NCI-H345 treated with DMSO at 0.1 percent for 48 hours (cell line): Measurements from ENCODE around the gene CLCNKA.
"Not testable (repeated sequence)": the region's sequence is repeated elsewhere in the genome, so short reads cannot be mapped to it uniquely, and the experiment has no call there.

Experiments
- DNase-seq: peaks from one replicate; lab custom pipeline; 2025; ENCODE audit not compliant: unreplicated experiment; lab: John Stamatoyannopoulos, UW

The CLCNKA gene

DNA sequence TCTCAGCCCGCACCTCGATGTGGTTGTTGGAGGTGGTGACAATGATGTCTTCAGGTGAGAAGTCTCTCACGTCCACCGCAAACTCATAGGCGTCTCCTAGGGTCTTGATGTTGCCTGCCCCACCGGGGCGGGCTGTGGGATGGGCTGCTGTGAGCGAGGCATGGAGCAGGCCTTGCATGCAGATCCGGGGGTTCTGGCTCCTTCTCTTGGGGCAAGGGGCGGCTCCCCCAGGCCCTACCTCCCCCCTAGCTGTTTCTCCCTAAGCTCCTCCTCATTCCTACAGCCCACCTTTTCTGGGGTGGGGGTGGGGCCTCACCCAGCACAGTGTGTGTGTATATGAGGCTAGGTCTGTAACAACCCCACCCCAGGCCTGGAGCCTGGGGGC is 4.8 kb upstream of the CLCNKA start:
- no peak for DNase-seq

DNA sequence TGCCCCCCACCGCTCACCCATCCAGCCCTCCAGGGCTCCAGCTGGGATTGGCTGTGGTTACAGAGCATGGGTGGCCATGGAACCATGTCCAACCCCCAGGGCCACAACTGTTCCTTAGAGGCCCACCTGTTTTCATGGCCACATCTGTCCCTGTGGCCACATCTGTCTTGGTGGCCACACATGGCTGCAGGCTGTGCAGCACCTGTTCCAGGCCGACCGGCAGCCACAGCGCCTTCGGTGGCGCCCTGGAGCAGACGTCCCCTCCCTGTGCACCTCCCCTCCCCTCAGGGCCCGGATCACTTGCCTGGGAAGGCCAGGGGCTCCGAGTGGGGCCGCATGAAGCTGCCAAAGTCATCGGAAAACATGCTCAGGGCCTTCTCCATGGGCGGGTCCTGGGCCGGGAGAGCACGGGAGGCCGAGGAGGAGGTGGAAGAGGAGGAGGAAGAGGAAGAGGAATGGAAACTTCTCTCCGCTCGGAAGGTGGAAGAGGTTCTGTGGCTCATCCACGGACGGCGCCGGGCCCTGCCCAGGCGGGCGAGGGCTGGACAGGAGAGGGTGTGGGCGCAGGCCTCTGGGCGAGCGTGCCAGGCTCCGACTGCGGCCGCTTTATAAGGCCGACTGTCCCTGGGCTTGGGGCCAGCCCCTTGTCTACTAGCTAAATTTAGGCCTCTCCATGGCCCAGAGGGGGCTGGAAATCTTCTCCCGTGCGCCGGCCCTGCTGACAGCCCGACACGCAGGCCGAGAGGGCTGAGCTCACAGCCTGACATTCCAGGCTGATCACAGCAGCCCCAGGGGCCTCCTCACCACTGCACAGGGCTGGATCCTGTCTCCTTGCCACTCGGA is 4.2 kb upstream of the CLCNKA start, which contains the start of gene HSPB7:
Gene HSPB7, minus strand, starts transcription at position 583 of the 843 bp plus-strand sequence. Its CDS starts 80 bp downstream, at position 503.
- no peak for DNase-seq

DNA sequence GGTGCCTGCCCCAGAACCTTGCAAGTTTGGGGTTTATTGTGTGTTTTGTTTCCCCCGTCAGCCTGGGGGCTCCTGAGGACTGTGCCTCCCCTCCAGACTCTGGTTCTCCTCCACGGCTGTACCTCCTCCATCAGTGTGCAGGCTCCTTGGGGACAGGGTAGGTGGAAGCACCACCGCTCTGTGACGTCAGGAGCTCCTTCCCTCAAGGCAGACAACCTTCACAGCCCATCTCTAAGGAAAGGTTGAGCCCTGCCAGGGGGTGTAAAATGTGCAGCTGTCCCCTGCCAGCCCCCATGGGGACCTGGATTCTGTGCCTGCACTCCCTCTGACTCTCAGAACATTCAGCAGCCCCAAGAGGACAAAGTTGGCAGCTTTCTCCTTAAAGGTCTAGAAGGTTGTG is 3.5 kb upstream of the CLCNKA start:
- DNase-seq: no peak

DNA sequence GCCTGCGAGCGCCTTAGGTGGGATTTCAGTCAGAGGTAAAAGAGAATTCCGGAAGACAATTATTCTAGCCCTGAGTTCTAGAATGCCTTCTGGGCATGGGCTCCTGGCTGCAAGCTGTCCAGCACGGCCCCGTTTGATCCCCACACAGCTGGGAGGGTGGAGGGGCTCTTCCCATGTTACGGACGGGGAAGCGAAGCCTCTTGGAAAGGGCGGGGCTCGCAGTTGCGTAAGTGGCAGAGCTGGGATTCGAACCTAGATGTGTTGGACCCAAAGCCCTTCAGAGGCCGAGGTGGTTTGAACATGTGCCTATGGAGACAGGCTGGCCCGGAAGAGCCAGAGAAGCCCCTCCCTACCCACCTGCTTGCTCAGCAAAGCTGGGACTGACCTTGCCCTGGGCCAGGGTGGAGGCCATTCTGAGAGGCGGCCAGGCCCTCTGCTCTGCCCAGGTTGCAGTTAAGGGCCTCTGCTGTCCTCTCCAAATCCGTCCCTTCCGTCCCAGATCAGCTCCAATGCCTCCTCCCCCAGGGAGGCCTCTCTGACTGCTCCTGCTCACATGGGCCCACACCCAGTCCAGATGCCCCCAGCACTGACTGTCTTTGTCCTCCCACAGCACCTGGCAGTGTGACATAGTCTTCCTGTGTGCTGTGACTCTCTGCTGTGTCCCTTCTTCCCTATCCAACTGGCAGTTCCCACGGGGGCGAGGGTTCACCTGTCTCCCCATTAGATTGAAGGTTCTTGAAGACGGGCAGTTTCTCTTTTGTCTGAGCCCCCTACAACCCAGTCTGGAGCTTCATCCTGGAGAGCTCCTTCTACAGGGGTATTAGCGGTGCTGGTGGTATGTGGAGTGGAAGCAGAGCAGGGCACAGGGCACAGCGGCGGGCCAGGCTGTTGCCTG is 2.8 kb upstream of the CLCNKA start:
- DNase-seq: no peak

DNA sequence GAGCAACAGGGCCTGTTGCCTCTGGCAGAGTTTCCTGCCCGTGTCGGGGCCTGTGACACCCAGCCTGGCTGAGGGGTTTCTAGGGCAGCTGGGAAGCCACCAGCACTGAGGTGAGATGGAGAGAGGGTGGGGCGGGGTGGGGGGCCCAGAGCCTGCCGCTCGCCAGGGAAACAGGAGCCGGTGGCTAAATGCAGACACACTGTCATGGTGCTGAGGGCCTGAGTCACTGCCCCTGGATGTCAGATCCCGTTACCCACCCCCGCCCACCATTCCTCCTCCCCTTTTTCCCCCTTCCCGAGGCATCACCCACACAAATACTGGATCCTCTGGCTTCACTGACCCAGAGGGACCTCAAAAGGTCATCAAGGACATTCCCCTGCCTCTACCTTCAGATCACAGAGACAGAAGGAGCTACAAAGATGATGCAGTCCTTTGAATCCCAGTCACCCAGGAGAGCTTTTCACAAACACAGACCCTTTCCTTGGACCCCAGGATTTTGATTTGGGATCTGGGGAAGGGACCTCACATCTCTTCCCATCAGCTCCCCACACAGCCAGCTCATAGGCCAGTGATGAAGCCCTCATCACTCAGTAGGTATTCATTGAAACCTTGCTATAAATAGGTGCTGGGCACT is 2.1 kb upstream of the CLCNKA start:
- DNase-seq: no peak

DNA sequence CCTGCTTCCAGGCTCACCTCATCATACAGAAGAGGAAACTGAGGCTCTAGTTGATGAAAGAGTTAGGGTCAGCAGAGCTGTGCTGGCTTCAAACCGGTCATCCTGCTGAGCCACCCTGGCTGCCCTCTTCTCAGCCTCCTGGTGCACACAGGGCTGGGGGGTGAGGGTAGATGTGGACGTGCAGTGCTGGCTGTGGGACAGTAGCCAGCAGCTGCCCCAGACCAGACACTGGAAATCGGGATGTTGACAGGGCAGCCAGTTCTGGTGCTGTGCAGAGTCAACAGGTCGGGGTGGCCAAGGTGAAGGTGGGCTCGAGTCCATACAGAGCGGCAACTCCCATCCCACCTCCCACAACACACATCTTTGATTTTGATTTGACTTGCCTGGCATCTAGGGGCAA is 1.5 kb upstream of the CLCNKA start:
- DNase-seq: no peak

DNA sequence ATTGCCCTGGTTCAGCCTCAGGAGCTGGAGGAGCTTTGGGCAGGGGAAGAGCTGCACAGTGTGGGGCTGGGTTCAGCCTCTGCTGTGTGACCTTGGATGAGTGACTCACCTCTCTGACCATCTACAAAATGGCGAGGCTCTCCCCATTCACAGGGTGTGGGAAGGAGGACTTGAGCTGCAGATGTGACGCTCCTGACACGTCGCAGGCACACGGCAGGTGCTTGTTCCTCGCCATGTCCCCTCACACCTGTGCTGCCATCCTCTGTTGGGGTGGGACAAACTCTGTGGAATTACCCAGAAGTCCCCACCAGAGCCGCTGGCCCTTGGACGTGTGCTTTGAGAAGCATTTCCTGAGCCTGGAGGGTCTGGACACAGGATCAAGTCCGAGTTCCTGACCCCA is 958 bp upstream of the CLCNKA start:
- not testable (repeated sequence) for DNase-seq

DNA sequence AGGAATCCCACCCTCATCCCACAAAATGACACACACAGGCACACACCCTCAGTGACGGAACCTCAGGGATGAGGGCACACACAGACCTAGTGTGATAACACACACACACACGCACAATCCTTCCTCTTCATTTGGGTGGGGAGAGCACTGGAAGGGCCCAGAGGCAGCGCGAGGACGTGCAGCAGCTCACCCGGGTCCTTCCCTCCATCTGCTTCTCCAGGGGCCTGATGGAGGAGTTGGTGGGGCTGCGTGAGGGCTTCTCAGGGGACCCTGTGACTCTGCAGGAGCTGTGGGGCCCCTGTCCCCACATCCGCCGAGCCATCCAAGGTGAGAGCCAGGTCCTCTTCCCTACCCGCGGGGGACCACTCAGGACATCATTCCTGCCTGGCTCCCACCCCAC is 557 bp downstream of the CLCNKA start:
- DNase-seq: no peak

DNA sequence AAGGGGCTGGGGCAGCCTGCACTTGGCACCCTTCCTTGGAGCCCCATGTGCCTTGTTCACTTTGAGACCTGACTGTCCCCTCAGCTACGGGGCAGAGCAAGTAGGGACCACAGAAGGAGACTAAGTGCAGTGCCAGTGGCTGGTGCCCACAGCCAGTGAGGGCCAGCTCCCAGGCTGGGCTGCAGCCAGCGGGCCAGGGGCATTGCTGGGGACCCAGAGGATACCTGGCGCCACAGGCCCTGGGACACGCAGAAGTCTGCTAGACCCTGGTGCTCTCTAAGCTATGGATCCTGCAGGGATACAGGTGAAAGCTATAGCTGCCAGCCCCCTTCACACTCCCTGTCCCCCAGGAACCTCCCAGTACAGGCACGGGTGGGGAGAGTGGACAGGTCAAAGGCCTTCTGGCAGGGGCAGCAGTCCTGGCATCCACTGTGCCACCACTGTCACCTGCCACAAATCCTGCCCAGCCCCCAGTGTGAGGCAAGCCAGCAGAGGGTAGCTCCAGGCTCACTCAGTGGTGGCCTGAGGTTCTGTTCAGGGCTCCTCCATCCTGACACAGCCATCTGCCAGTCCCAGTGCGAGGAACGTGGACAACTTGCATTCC is 1.3 kb downstream of the CLCNKA start:
- no peak for DNase-seq

DNA sequence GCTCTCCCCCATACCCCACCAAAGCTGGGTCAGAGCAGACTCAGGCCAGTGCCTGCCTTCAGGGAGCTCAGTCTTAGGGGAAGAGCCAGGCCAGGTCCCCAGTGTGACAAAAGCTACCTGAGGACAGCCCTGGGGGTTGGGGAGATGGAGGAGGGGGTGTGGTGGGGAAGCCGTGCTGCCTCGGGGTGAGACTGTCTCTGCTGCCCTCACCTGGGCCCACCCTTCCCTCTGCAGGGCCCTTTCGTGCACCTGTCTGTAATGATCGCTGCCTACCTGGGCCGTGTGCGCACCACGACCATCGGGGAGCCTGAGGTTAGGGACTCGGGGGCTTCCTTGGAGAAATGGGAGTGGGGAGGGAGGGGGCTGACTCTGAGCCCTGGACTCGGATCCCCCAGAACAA is 4.5 kb downstream of the CLCNKA start:
- not testable (repeated sequence) for DNase-seq

DNA sequence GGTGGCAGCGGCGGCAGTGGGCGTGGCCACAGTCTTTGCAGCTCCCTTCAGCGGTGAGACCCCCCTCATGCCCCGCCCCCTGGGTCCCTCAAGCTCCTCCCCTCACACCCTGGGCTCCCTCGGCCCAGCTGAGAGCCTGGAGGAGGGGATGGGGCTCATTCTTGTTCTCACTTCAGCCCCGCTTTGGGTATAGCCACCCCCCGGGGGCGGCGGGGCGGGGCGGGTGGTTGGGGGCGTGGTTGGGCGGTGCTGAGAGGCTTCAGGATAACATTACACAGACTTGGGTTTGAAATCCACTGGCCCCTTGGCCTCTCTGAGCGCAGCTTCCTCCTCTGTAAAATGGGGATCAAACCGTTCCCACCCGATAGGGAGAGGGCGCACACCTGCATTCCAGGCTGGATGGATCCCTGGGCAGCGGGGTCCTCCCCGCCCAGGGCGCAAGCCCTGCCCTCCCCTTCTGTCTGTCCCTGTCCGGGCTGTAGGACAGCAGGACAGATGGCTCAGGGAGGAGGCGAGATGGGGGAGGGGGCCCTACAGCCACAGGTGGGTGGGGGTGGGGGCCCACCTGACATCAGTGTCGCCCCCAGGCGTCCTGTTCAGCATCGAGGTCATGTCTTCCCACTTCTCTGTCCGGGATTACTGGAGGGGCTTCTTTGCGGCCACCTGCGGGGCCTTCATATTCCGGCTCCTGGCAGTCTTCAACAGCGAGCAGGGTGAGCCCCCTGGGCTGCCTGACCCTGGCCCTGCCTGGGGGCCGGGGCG is 5.1 kb downstream of the CLCNKA start:
- no peak for DNase-seq

DNA sequence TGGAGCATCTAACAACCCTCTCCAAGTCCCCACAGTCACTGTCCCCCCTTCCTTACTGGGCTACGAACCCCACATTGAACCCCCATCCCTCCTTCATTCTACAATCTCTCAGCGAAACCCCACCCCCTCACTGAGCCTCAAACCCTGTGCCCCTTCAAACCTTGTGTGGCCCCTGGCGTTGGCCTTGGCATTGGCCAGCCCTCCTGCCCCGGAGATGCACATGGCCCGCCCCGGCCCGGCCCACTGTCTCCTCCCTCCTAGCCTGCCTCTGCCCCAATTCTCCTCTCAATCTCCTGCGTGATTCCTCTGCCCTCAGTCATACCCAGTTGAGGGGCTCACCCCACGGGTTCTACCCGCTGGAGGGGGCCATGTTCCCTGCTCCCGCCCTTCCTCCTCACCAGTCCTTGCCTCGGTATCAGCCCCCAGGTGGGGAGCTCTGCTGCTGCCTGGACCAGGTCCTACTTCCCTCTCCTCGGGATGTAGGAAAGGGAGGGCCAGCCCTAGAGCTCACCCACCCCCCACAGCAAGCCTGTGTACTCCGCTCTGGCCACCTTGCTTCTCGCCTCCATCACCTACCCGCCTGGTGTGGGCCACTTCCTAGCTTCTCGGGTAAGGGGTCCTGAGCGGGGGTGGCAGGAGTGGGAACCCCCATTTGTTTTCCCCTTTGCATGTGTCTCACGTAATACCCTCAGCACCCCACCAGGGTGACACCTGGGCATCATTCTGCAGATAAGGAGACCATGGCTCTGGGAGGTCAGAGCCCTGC is 6.6 kb downstream of the CLCNKA start:
- DNase-seq: no peak

DNA sequence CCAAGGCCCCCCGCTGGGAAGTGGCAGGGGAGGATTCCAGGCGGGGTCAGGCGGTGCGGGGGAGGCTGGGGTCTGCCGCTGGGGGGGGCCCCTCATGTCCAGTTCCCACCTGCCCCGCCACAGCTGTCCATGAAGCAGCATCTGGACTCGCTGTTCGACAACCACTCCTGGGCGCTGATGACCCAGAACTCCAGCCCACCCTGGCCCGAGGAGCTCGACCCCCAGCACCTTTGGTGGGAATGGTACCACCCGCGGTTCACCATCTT is 7.1 kb downstream of the CLCNKA start:
- not testable (repeated sequence) for DNase-seq

DNA sequence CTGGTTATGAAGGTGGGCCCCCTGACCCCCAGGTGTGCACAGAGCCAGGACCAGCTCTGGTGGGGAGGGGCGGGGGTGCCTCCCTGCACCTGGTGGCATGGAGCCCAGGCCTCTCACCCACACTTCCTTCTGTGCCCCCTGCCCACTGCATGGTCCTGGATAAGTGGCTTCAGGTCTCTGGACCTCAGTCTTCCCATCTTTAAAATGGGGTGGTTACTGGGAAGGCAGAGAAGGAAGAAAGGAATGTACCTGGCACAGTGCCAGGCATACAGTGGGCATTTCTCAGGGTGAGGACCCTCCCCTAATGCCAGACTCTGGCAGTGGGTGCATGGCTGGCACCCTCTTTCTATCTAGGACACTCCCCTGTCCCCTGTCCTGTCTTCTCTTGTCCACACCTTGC is 7.5 kb downstream of the CLCNKA start:
- no peak for DNase-seq

DNA sequence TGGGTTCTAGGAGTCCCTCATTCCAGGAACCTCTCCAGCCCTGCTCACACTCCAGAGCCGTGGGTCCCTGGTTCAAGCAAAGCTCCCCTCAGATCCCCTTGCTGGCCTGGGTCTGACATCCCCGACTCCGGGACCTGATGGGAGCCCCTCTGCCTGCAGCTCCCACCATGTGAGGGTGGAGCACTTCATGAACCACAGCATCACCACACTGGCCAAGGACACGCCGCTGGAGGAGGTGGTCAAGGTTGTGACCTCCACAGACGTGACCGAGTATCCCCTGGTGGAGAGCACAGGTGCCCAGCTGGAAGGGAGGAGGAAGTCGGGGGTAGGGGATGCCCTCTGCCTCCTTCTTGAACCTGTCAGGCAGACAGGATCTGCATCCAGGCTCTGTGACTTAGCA is 9.7 kb downstream of the CLCNKA start:
- DNase-seq: no peak

DNA sequence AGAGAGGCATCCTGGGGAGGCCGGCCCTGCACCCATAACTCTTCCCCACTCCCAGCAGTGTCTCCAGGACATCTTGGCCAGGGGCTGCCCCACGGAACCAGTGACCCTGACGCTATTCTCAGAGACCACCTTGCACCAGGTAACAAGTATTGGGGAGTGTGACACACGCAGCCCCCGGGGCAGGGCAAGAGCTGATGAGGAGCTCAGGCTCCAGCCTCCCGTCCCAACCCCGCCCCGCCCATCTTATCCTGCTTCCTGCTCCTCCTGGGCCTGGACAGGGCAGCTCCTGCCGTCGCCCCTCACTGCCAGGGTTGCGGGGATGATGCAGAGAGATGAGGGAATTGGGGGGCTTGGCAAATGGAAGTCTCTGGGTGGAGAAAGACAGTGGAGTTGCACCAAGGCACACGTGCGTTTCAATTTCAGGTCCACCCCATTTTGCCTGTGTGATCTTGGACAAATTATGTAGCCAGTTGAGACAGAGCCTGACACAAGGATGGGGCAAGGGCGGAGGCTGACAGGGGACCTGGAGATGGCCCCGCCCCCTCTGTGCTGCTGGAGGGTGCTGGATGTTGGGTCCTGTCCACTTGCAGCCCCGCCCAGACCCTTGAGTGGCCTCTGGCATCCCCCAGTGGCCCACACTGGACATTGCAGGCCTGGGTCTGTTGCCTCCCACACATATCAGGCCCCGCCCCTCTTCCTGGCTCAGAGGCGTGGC is 10.7 kb downstream of the CLCNKA start:
- no peak for DNase-seq

DNA sequence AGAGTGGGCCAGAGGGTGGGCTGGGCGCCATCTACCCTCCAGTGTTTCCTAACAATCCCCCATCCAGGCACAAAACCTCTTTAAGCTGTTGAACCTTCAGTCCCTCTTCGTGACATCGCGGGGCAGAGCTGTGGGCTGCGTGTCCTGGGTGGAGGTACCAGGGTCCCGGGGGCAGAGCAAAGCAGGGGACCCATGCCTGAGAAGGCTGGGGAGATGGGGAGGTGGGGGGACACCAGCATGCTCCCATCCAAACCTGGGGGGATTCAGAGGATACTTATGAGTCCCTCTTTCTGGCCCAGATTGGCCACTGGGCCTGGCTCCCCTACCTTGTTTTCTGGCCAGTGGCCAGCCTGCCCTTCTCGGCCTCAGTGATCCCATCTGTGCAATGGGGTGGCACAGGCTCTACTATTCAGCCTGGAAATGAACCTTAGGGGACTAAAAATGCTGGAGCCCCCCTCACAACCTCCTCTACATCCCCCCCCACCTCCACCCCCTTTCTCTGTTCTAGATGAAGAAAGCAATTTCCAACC is 11.3 kb downstream of the CLCNKA start:
- DNase-seq: not testable (repeated sequence)

DNA sequence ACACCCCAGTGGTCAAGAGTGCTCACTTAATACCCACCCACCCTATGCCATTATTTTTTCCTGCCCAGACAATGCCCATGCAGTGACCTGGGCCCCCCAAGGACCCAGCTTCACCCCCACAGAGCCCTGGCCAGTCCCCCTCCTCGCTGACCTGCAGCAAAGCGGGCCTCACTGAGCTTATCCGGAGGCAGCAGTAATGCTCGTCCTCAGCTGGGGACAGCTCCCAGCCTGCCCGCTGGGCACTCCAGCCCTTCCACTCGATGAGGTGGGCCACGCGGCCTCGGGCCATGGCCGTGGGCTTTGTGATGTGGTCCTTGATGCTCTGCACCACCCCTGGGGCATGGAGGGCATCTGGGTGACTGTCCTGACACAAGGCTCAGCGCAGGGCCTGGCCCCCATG is 14.6 kb downstream of the CLCNKA start:
- not testable (repeated sequence) for DNase-seq

DNA sequence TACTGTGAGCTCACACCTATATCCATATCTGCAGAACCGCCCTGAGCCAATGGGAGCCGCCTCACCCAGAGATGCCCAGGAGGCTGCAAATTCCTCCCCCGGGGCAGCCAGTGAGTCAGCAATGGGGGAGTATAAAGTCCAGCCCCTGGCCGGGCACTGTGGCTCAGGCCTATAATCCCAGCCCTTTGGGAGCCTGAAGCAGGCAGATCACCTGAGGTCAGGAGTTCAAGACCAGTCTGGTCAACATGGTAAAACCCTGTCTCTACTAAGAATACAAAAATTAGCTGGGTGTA is 16.7 kb downstream of the CLCNKA start:
- DNase-seq: no peak
